B cell (primary cell): ENCODE results near the gene TBCCD1.
"Not testable (repeated sequence)": the region's sequence is repeated elsewhere in the genome, so short reads cannot be mapped to it uniquely, and the experiment has no call there.

Source experiments
- EZH2 ChIP-seq: IDR thresholded peaks from 2 replicates; pipeline ENCODE4 v1.6.1; 2012; ENCODE audit warnings: borderline replicate concordance, low read depth, mild to moderate bottlenecking, moderate library complexity, low read length; ENCODE audit not compliant: insufficient read depth, poor library complexity, severe bottlenecking
- TF ChIP-seq, protein P1 (sequence below): fragments of 200-600 bp; IDR thresholded peaks from one replicate; pipeline ENCODE4 v1.8.0; 2022; ENCODE audit warnings: antibody characterized with exemption, mild to moderate bottlenecking

GRCh38 chr3:186498022-186498421, 69.1 kb downstream of the TBCCD1 start:
- TF ChIP-seq EZH2 = not testable (repeated sequence)
- TF ChIP-seq, protein P1, sequence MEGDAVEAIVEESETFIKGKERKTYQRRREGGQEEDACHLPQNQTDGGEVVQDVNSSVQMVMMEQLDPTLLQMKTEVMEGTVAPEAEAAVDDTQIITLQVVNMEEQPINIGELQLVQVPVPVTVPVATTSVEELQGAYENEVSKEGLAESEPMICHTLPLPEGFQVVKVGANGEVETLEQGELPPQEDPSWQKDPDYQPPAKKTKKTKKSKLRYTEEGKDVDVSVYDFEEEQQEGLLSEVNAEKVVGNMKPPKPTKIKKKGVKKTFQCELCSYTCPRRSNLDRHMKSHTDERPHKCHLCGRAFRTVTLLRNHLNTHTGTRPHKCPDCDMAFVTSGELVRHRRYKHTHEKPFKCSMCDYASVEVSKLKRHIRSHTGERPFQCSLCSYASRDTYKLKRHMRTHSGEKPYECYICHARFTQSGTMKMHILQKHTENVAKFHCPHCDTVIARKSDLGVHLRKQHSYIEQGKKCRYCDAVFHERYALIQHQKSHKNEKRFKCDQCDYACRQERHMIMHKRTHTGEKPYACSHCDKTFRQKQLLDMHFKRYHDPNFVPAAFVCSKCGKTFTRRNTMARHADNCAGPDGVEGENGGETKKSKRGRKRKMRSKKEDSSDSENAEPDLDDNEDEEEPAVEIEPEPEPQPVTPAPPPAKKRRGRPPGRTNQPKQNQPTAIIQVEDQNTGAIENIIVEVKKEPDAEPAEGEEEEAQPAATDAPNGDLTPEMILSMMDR = not testable (repeated sequence)
